Motor neuron (in vitro differentiated cells): ENCODE results near the gene PECR. TPM values are rescaled to one million over a fixed set of nuclear protein-coding genes. Genes with fewer than 3 reads are reported as not detected.

ENCODE experiments used
- ATAC-seq, 8 experiments: fragments of 200-7000 bp; cut with Tn5 transposase; replicated peaks in 6 of 8; 2 replicates each; pipeline ENCODE4 v1.8.0; 2021; ENCODE audit warnings: mild to moderate bottlenecking in 8 of 8, moderate library complexity in 8 of 8
- H3K27ac ChIP-seq, 2 donors: fragments of 250-450 bp; sonication (Bioruptor Pico); 2 replicates each; pipeline ENCODE4 v1.9.0; 2021; ENCODE audit warnings: antibody characterized with exemption in 2 of 2, mild to moderate bottlenecking in 2 of 2, moderate library complexity in 1 of 2
- H3K4me1 ChIP-seq, 2 donors: fragments of 250-450 bp; sonication (Bioruptor Pico); replicated peaks in 1 of 2; 2 replicates each; pipeline ENCODE4 v1.6.1; 2021; ENCODE audit warnings: antibody characterized with exemption in 2 of 2, mild to moderate bottlenecking in 2 of 2, moderate library complexity in 1 of 2
- H3K4me3 ChIP-seq, 5 donors: fragments of 250-450 bp; sonication (Bioruptor Pico); 2 replicates each; pipeline ENCODE4 v1.9.0; 2021; ENCODE audit warnings: antibody characterized with exemption in 5 of 5, mild to moderate bottlenecking in 5 of 5, moderate library complexity in 4 of 5
- whole genome bisulfite sequencing, 10 experiments: fragments of 450-650 bp; shearing (Covaris generic); methylation state at CpG; one replicate each; pipeline ENCODE4 v1.0.0; 2022; 5-methylcytosine and 5-hydroxymethylcytosine counted together
- in situ Hi-C, 9 experiments: fragments of 400-800 bp; cut with MboI; loops; one replicate each; pipeline ENCODE4 v1.15.0; 2021; ENCODE audit warnings: low sequenced_read_pairs in 9 of 9, low pct_unique_long_range_greater_than_20kb in 2 of 9; ENCODE audit not compliant: unreplicated experiment in 9 of 9
- total RNA-seq, 8 experiments: library from RNA; unstranded; fragments of 300-600 nt; gene quantifications; 2 replicates each; pipeline versions ENCODE4 v1.2.3 to v1.2.4, GENCODE V29; 2022

The PECR gene
- total RNA-seq, 8 experiments from 2014 or later, result 4.0 to 28.6 (median 16.6) TPM

- Histone ChIP-seq H3K4me1 (no peaks in the 10 kb centered on the region), H3K4me3 (no peak overlapping the region), H3K27ac (no peak overlapping the region)
- peak in 1 of 8 experiments; percentile 67 for ATAC-seq
- 47 to 92% (median 60%) methylated on average over 1 to 7 of the region's 7 CpGs; no CpG with 5 or more reads in 3 of the 10 experiments for WGBS, 10 experiments
- in situ Hi-C loops, result no loop called here
These were observed 23.9 kb downstream of the PECR start for GRCh38 chr2:216057688-216058193.

- Histone ChIP-seq H3K4me3 (no peak overlapping the region), H3K27ac (no peak overlapping the region), H3K4me1 (no peaks in the 10 kb centered on the region)
- no peak for ATAC-seq
- 46 to 96% (median 76%) methylated on average over 2 to 3 of the region's 3 CpGs for WGBS, 10 experiments
- in situ Hi-C loops, result no loop called here
These were observed 24.9 kb downstream of the PECR start for GRCh38 chr2:216056739-216057138.

GRCh38 chr2:216055680-216056079, 25.9 kb downstream of the PECR start:
- H3K4me3 ChIP-seq, result no peak overlapping the region
- ATAC-seq, result no peak
- in situ Hi-C loops, result no loop called here

GRCh38 chr2:216052420-216052819, 29.2 kb downstream of the PECR start:
- in situ Hi-C loops, result no loop called here
- WGBS, 10 experiments, result 82 to 100% (median 95%) methylated on average over 2 of the region's 2 CpGs; no CpG with 5 or more reads in 1 of the 10 experiments
- Histone ChIP-seq H3K4me1 (no peaks in the 10 kb centered on the region), H3K27ac (no peak overlapping the region), H3K4me3 (no peak overlapping the region)
- no peak for ATAC-seq

More at GRCh38 chr2:216055680-216056079, 25.9 kb downstream of the PECR start:
- H3K4me1 ChIP-seq, result no peaks in the 10 kb centered on the region
- 67 to 100% (median 82%) methylated on average over 1 to 4 of the region's 4 CpGs for WGBS, 10 experiments
- no peak overlapping the region for H3K27ac ChIP-seq

GRCh38 chr2:216051350-216051749, 30.3 kb downstream of the PECR start:
- no peak for ATAC-seq
- 60 to 100% (median 79%) methylated on average over 1 to 3 of the region's 3 CpGs; no CpG with 5 or more reads in 1 of the 10 experiments for WGBS, 10 experiments
- Histone ChIP-seq H3K4me3 (no peak overlapping the region), H3K4me1 (no peaks in the 10 kb centered on the region), H3K27ac (no peak overlapping the region)
- in situ Hi-C loops, result no loop called here

- Histone ChIP-seq H3K4me1 (no peaks in the 10 kb centered on the region), H3K27ac (no peak overlapping the region), H3K4me3 (no peak overlapping the region)
- no peak for ATAC-seq
- in situ Hi-C loops, result no loop called here
- 42 to 100% (median 93%) methylated on average over 1 to 2 of the region's 2 CpGs for WGBS, 10 experiments
These were observed 32.2 kb downstream of the PECR start for GRCh38 chr2:216049452-216049851.

- in situ Hi-C loops, result no loop called here
- 7 to 100% (median 84%) methylated on average over 1 to 2 of the region's 2 CpGs for WGBS, 10 experiments
- ATAC-seq, result peak in 1 of 8 experiments; percentile 72
- Histone ChIP-seq H3K4me3 (no peak overlapping the region), H3K4me1 (no peaks in the 10 kb centered on the region), H3K27ac (no peak overlapping the region)
These were observed 34.2 kb downstream of the PECR start for GRCh38 chr2:216047397-216047796.

- Histone ChIP-seq H3K4me1 (no peaks in the 10 kb centered on the region), H3K4me3 (no peak overlapping the region), H3K27ac (no peak overlapping the region)
- in situ Hi-C loops, result no loop called here
- ATAC-seq, result no peak
- 75 to 100% (median 88%) methylated on average over 1 to 4 of the region's 5 CpGs; no CpG with 5 or more reads in 2 of the 10 experiments for WGBS, 10 experiments
These were observed 36.6 kb downstream of the PECR start for GRCh38 chr2:216044883-216045486.

GRCh38 chr2:216043949-216044348, 37.7 kb downstream of the PECR start:
- no peak for ATAC-seq
- in situ Hi-C loops, result no loop called here
- Histone ChIP-seq H3K4me1 (no peaks in the 10 kb centered on the region), H3K4me3 (no peak overlapping the region), H3K27ac (no peak overlapping the region)
- WGBS, 10 experiments, result 70 to 100% (median 88%) methylated on average over 1 to 4 of the region's 5 CpGs; no CpG with 5 or more reads in 3 of the 10 experiments

GRCh38 chr2:216041438-216041837, 40.2 kb downstream of the PECR start:
- Histone ChIP-seq H3K4me3 (no peak overlapping the region), H3K27ac (no peak overlapping the region), H3K4me1 (no peaks in the 10 kb centered on the region)
- in situ Hi-C loops, result no loop called here
- no peak for ATAC-seq
- WGBS, 10 experiments, result 75 to 100% (median 87%) methylated on average over 1 to 2 of the region's 2 CpGs; no CpG with 5 or more reads in 4 of the 10 experiments

GRCh38 chr2:216039918-216040317, 41.7 kb downstream of the PECR start:
- no peak overlapping the region for H3K27ac ChIP-seq
- WGBS, 10 experiments, result 45 to 100% (median 86%) methylated on average over 1 to 3 of the region's 3 CpGs; no CpG with 5 or more reads in 2 of the 10 experiments
- in situ Hi-C loops, result no loop called here
- no peak overlapping the region for H3K4me3 ChIP-seq
- ATAC-seq, result no peak
- H3K4me1 ChIP-seq, result no peaks in the 10 kb centered on the region

GRCh38 chr2:216034065-216034464, 47.5 kb downstream of the PECR start:
- 14 to 50% methylated on average over 1 of the region's 1 CpG; no CpG with 5 or more reads in 8 of the 10 experiments for WGBS, 10 experiments
- H3K4me3 ChIP-seq, result no peak overlapping the region
- in situ Hi-C loops, result no loop called here
- peak; percentile 27 to 81 (median 54) for ATAC-seq
- H3K4me1 ChIP-seq, result peaks cover 4 to 9% of the 10 kb centered on the region in 2 donors
- no peak overlapping the region for H3K27ac ChIP-seq

GRCh38 chr2:216033403-216033802, 48.2 kb downstream of the PECR start:
- Histone ChIP-seq H3K27ac (no peak overlapping the region), H3K4me1 (peaks cover 4 to 9% of the 10 kb centered on the region in 2 donors), H3K4me3 (no peak overlapping the region)
- ATAC-seq, result no peak
- in situ Hi-C loops, result no loop called here
- WGBS, 10 experiments, result 82 to 100% (median 91%) methylated on average over 1 to 3 of the region's 3 CpGs; no CpG with 5 or more reads in 2 of the 10 experiments
